IMR-90 (cell line): ENCODE measurements around the gene TNS2. TPM values are rescaled to one million over a fixed set of nuclear protein-coding genes. Genes with fewer than 3 reads are reported as not detected.

Experiments
- ATAC-seq: fragments of 200-7000 bp; cut with Tn5 transposase; 2 replicates; pipeline ENCODE4 v1.9.1; 2020; ENCODE audit warnings: low read depth, mild to moderate bottlenecking, moderate library complexity
- BruUV-seq: library from RNA; stranded (reverse); fragments of 400-500 nt; replicated peaks from 2 replicates; lab custom pipeline; 2021; lab: Mats Ljungman, UMichigan
- CTCF ChIA-PET: fragments of 300-600 bp; formaldehyde crosslinking; extraction: SDS; loops from one replicate; lab custom pipeline; 2021; ENCODE audit warnings: antibody characterized with exemption; lab: Yijun Ruan, JAX
- POLR2A ChIA-PET: fragments of 300-600 bp; sonication (Branson Sonifier 250); formaldehyde crosslinking; loops from one replicate; lab custom pipeline; 2022; ENCODE audit warnings: antibody characterized with exemption; ENCODE audit not compliant: unreplicated experiment; lab: Charles Lee
- DNase-seq: peaks from one replicate; pipeline ENCODE4 v3.0.0; 2013
- H2AFZ ChIP-seq: replicated peaks from 2 replicates; pipeline ENCODE3; 2013; ENCODE audit warnings: low read length, mild to moderate bottlenecking; ENCODE audit not compliant: poor library complexity
- H2AK5ac ChIP-seq: 2 replicates; pipeline ENCODE4 v1.6.1; 2013; ENCODE audit warnings: low read depth, low read length, inconsistent platforms
- H2AK9ac ChIP-seq: replicated peaks from 2 replicates; pipeline ENCODE3; 2013; ENCODE audit warnings: mild to moderate bottlenecking, low read depth, low read length, moderate library complexity; ENCODE audit not compliant: poor library complexity
- H2BK120ac ChIP-seq: 2 replicates; pipeline ENCODE4 v1.6.1; 2013; ENCODE audit warnings: low read depth, low read length, inconsistent platforms
- H2BK15ac ChIP-seq: 3 replicates; pipeline ENCODE4 v1.6.1; 2013; ENCODE audit warnings: low read depth, low read length, inconsistent platforms
- H2BK20ac ChIP-seq: 2 replicates; pipeline ENCODE4 v1.6.1; 2013; ENCODE audit warnings: low read depth, mild to moderate bottlenecking, inconsistent platforms, low read length, moderate library complexity
- H2BK5ac ChIP-seq: 2 replicates; pipeline ENCODE4 v1.6.1; 2013; ENCODE audit warnings: mild to moderate bottlenecking, low read depth, low read length, inconsistent platforms; ENCODE audit not compliant: poor library complexity, severe bottlenecking
- H3K14ac ChIP-seq: replicated peaks from 2 replicates; pipeline ENCODE4 v1.6.1; 2013; ENCODE audit warnings: low read depth, low read length, inconsistent platforms
- H3K18ac ChIP-seq: 2 replicates; pipeline ENCODE4 v1.6.1; 2013; ENCODE audit warnings: low read depth, low read length, control low read depth
- H3K23ac ChIP-seq: 2 replicates; pipeline ENCODE4 v1.6.1; 2013; ENCODE audit warnings: low read depth, low read length, inconsistent platforms
- H3K27ac ChIP-seq: 2 replicates; pipeline ENCODE4 v1.5.1; 2013; ENCODE audit warnings: mild to moderate bottlenecking, control low read depth, low read length; ENCODE audit not compliant: insufficient read depth
- H3K27me3 ChIP-seq: 2 replicates; pipeline ENCODE4 v1.6.1; 2013; ENCODE audit warnings: low read length; ENCODE audit not compliant: control insufficient read depth, insufficient read depth
- H3K36me3 ChIP-seq: 2 replicates; pipeline ENCODE4 v1.6.1; 2013; ENCODE audit warnings: low read length, mixed read lengths; ENCODE audit not compliant: control insufficient read depth, insufficient read depth
- H3K4ac ChIP-seq: 2 replicates; pipeline ENCODE4 v1.6.1; 2013; ENCODE audit warnings: low read depth, low read length, inconsistent platforms
- H3K4me1 ChIP-seq: 2 replicates; pipeline ENCODE4 v1.6.1; 2013; ENCODE audit warnings: low read length, mixed read lengths; ENCODE audit not compliant: control insufficient read depth, insufficient read depth
- H3K4me2 ChIP-seq: 2 replicates; pipeline ENCODE4 v1.6.1; 2013; ENCODE audit warnings: low read depth, mild to moderate bottlenecking, control low read depth, low read length, moderate library complexity
- H3K4me3 ChIP-seq: 2 replicates; pipeline ENCODE4 v1.5.1; 2013; ENCODE audit warnings: low read depth, mild to moderate bottlenecking, control low read depth, low read length, moderate library complexity; ENCODE audit not compliant: insufficient read depth
- H3K56ac ChIP-seq: 2 replicates; pipeline ENCODE4 v1.6.1; 2013; ENCODE audit warnings: low read length, inconsistent platforms; ENCODE audit not compliant: insufficient read depth; ENCODE audit errors: extremely low read depth
- H3K79me1 ChIP-seq, 2 experiments: 2 replicates each; pipeline ENCODE4 v1.6.1; 2013; ENCODE audit warnings: low read length in 2 of 2, inconsistent platforms in 1 of 2, low read depth in 1 of 2
- H3K9ac ChIP-seq: 2 replicates; pipeline ENCODE4 v1.6.1; 2013; ENCODE audit warnings: low read depth, low read length, control low read depth
- H3K9me1 ChIP-seq: 2 replicates; pipeline ENCODE4 v1.6.1; 2013; ENCODE audit warnings: low read length, inconsistent platforms; ENCODE audit not compliant: insufficient read depth
- H3K9me3 ChIP-seq: 2 replicates; pipeline ENCODE4 v1.6.1; 2013; ENCODE audit warnings: low read length; ENCODE audit not compliant: control insufficient read depth, insufficient read depth
- H4K20me1 ChIP-seq: 2 replicates; pipeline ENCODE4 v1.6.1; 2013; ENCODE audit warnings: low read length, inconsistent platforms; ENCODE audit not compliant: insufficient read depth
- H4K5ac ChIP-seq: 2 replicates; pipeline ENCODE4 v1.6.1; 2013; ENCODE audit warnings: mild to moderate bottlenecking, low read depth, low read length, control low read depth
- H4K8ac ChIP-seq, 2 experiments: 2 replicates each; pipeline ENCODE4 v1.6.1; 2013; ENCODE audit warnings: low read depth in 2 of 2, low read length in 2 of 2, control low read depth in 1 of 2, inconsistent platforms in 1 of 2
- H4K91ac ChIP-seq: 2 replicates; pipeline ENCODE4 v1.6.1; 2013; ENCODE audit warnings: low read depth, low read length, inconsistent platforms; ENCODE audit not compliant: insufficient read depth
- CEBPB ChIP-seq: IDR thresholded peaks from 2 replicates; pipeline ENCODE4 v1.6.1; 2012; ENCODE audit warnings: low read depth, low read length, improper control_type of control experiment
- FOS ChIP-seq: fragments of 150-350 bp; IDR thresholded peaks from 2 replicates; pipeline ENCODE4 v1.6.1; 2016; ENCODE audit warnings: low read depth, low read length
- MAFK ChIP-seq: IDR thresholded peaks from 2 replicates; pipeline ENCODE4 v1.6.1; 2012; ENCODE audit warnings: low read depth, low read length, improper control_type of control experiment
- MXI1 ChIP-seq: IDR thresholded peaks from 2 replicates; pipeline ENCODE4 v1.6.1; 2012; ENCODE audit warnings: low read depth, mild to moderate bottlenecking, low read length, moderate library complexity, borderline replicate concordance
- RAD21 ChIP-seq: IDR thresholded peaks from 2 replicates; pipeline ENCODE4 v1.6.1; 2012; ENCODE audit warnings: low read length, improper control_type of control experiment
- WGBS, 2 experiments: methylation state at CpG; one replicate each; pipeline versions ENCODE4 v1.1.5 to v1.1.7; 2013; ENCODE audit warnings: missing lambda C conversion rate in 2 of 2; ENCODE audit not compliant: insufficient read length in 1 of 2; ENCODE audit errors: extremely low coverage in 2 of 2; 5-methylcytosine and 5-hydroxymethylcytosine counted together
- dilution Hi-C: fragments of 300-500 bp; cut with HindIII; formaldehyde crosslinking; loops from one replicate; pipeline ENCODE4 v1.14.3; 2018; ENCODE audit warnings: low sequenced_read_pairs; ENCODE audit not compliant: unreplicated experiment
- in situ Hi-C: fragments of 300-500 bp; cut with MboI; formaldehyde crosslinking; loops from 3 replicates; pipeline ENCODE4 v1.14.3; 2019; ENCODE audit warnings: low sequenced_read_pairs, inconsistent platforms, mixed read lengths
- intact Hi-C: fragments of 100-400 bp; cut with micrococcal nuclease; formaldehyde crosslinking; loops from 2 replicates; pipeline ENCODE4 v1.10.0; 2022
- polyA plus RNA-seq, 3 experiments: library from polyadenylated mRNA; depleted of rRNA; stranded (reverse); fragments of >200 nt; gene quantifications; 2 replicates each; pipeline ENCODE4 v1.2.3, GENCODE V29; 2012; ENCODE audit warnings: low replicate concordance in 1 of 3
- total RNA-seq: library from RNA; depleted of rRNA; stranded (reverse); fragments of >200 nt; gene quantifications from 2 replicates; pipeline ENCODE4 v1.2.3, GENCODE V29; 2012
- TF ChIP-seq, protein P1 (sequence below): fragments of 150-350 bp; IDR thresholded peaks from 2 replicates; pipeline ENCODE4 v1.6.1; 2016; ENCODE audit warnings: low read depth, mild to moderate bottlenecking, low read length, moderate library complexity, borderline replicate concordance
- TF ChIP-seq, protein P2 (sequence below): conservative IDR thresholded peaks from 2 replicates; pipeline ENCODE4 v1.5.1; 2012; ENCODE audit warnings: mild to moderate bottlenecking, low read depth, low read length, improper control_type of control experiment
- TF ChIP-seq, protein P3 (sequence below): fragments of 150-350 bp; IDR thresholded peaks from 2 replicates; pipeline ENCODE4 v1.6.1; 2017; ENCODE audit warnings: mild to moderate bottlenecking, antibody characterized with exemption, low read length, low read depth

The TNS2 gene
- total and polyA plus RNA-seq, 2 of the 4 experiments (the other 2 are of a cell fraction): 10.4 to 67.2 TPM

DNA sequence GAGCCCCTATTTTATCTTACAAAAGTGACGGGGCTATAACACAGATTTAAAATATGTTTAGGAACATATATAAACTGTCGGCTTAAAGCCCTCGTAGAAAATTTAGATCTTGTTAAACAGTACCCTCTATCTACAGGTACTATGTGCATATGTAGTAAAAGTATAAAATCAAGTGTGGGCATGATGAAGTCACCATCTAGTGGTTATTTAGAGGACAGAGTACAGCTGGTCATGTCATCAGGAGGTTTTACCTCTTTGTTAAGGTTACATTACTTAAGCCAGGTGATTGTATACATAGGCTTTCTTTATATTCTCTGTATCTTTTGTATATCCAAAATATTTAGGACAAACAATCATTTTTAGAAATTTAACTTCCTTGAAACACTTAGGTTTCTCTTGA lies 18.2 kb upstream of the TNS2 start:
- H3K56ac ChIP-seq: no peak overlapping the region
- peaks cover 11% of the 10 kb centered on the region for H4K20me1 ChIP-seq
- no peaks in the 10 kb centered on the region for H3K9me1 ChIP-seq
- H3K4me3 ChIP-seq: no peak overlapping the region
- DNase-seq: no peak
- no peak overlapping the region for H2AK5ac ChIP-seq
- TF ChIP-seq, protein P1, sequence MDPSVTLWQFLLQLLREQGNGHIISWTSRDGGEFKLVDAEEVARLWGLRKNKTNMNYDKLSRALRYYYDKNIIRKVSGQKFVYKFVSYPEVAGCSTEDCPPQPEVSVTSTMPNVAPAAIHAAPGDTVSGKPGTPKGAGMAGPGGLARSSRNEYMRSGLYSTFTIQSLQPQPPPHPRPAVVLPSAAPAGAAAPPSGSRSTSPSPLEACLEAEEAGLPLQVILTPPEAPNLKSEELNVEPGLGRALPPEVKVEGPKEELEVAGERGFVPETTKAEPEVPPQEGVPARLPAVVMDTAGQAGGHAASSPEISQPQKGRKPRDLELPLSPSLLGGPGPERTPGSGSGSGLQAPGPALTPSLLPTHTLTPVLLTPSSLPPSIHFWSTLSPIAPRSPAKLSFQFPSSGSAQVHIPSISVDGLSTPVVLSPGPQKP: no peak
- TF ChIP-seq, protein P2, sequence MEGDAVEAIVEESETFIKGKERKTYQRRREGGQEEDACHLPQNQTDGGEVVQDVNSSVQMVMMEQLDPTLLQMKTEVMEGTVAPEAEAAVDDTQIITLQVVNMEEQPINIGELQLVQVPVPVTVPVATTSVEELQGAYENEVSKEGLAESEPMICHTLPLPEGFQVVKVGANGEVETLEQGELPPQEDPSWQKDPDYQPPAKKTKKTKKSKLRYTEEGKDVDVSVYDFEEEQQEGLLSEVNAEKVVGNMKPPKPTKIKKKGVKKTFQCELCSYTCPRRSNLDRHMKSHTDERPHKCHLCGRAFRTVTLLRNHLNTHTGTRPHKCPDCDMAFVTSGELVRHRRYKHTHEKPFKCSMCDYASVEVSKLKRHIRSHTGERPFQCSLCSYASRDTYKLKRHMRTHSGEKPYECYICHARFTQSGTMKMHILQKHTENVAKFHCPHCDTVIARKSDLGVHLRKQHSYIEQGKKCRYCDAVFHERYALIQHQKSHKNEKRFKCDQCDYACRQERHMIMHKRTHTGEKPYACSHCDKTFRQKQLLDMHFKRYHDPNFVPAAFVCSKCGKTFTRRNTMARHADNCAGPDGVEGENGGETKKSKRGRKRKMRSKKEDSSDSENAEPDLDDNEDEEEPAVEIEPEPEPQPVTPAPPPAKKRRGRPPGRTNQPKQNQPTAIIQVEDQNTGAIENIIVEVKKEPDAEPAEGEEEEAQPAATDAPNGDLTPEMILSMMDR: no peak
- TF ChIP-seq CEBPB (no peak), MAFK (no peak), MXI1 (no peak), RAD21 (no peak), FOS (no peak)
- TF ChIP-seq, protein P3, sequence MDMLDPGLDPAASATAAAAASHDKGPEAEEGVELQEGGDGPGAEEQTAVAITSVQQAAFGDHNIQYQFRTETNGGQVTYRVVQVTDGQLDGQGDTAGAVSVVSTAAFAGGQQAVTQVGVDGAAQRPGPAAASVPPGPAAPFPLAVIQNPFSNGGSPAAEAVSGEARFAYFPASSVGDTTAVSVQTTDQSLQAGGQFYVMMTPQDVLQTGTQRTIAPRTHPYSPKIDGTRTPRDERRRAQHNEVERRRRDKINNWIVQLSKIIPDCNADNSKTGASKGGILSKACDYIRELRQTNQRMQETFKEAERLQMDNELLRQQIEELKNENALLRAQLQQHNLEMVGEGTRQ: no peak
- no TSS peak for BruUV-seq
- H3K36me3 ChIP-seq: peaks cover 66% of the 10 kb centered on the region
- POLR2A ChIA-PET: no interaction called here
- H2AK9ac ChIP-seq: no peak overlapping the region
- H3K23ac ChIP-seq: no peak overlapping the region
- in situ Hi-C loops: no loop called here
- no peak overlapping the region for H2AFZ ChIP-seq
- no peak overlapping the region for H2BK120ac ChIP-seq
- no peak overlapping the region for H2BK5ac ChIP-seq
- H3K4me2 ChIP-seq: no peak overlapping the region
- no peak overlapping the region for H3K14ac ChIP-seq
- H3K4ac ChIP-seq: no peak overlapping the region
- no peaks in the 10 kb centered on the region for H3K9me3 ChIP-seq
- WGBS, 2 experiments: no CpG with 5 or more reads among the region's 3 CpGs
- H3K27ac ChIP-seq: no peak overlapping the region
- no peaks in the 10 kb centered on the region for H3K4me1 ChIP-seq
- H2BK20ac ChIP-seq: no peak overlapping the region
- H4K91ac ChIP-seq: no peak overlapping the region
- CTCF ChIA-PET: interaction anchor here (0.6 kb wide), 1 partner anchor 499 kb away, joined by 7 read pairs; no protein-coding TSS in a partner anchor
- no peak overlapping the region for H3K9ac ChIP-seq
- no peak overlapping the region for H4K8ac ChIP-seq
- H2BK15ac ChIP-seq: no peak overlapping the region
- H3K79me1 ChIP-seq: peaks cover 17 to 45% of the 10 kb centered on the region in 2 experiments
- intact Hi-C loops: no loop called here
- H3K18ac ChIP-seq: no peak overlapping the region
- no peak overlapping the region for H4K5ac ChIP-seq
- no peak for ATAC-seq
- dilution Hi-C loops: no loop called here
- no peaks in the 10 kb centered on the region for H3K27me3 ChIP-seq
